ENCODE results near the gene PHF2.

The PHF2 gene

GRCh38 chr9:93568169-93568568, 8.2 kb upstream of the PHF2 start:
- no peak for DNase-seq (ENCODE audit: low read depth in 2 of 2)

- DNase-seq (ENCODE audit: low read depth in 2 of 2): no peak
Observed at GRCh38 chr9:93569621-93570174, 6.7 kb upstream of the PHF2 start.

- no peak for DNase-seq (ENCODE audit: low read depth in 2 of 2)
Observed at GRCh38 chr9:93572221-93572620, 4.2 kb upstream of the PHF2 start.

GRCh38 chr9:93572636-93573515, 3.5 kb upstream of the PHF2 start:
- no peak for DNase-seq (ENCODE audit: low read depth in 2 of 2)

GRCh38 chr9:93573516-93573828, 2.9 kb upstream of the PHF2 start:
- DNase-seq (ENCODE audit: low read depth in 2 of 2): no peak

- no peak for DNase-seq (ENCODE audit: low read depth in 2 of 2)
Observed at GRCh38 chr9:93574091-93574899, 2.1 kb upstream of the PHF2 start.

- no peak for DNase-seq (ENCODE audit: low read depth in 2 of 2)
Observed at GRCh38 chr9:93574900-93575795, 1.2 kb upstream of the PHF2 start.

GRCh38 chr9:93575796-93576257, 557 bp upstream of the PHF2 start:
- peak in 1 of 2 donors; percentile 38 for DNase-seq (ENCODE audit: low read depth in 2 of 2)

- no peak for DNase-seq (ENCODE audit: low read depth in 2 of 2)
Observed at GRCh38 chr9:93577078-93577974, 942 bp downstream of the PHF2 start.

GRCh38 chr9:93577975-93578682, 1.7 kb downstream of the PHF2 start:
- no peak for DNase-seq (ENCODE audit: low read depth in 2 of 2)

GRCh38 chr9:93578844-93579243, 2.5 kb downstream of the PHF2 start:
- no peak for DNase-seq (ENCODE audit: low read depth in 2 of 2)

- no peak for DNase-seq (ENCODE audit: low read depth in 2 of 2)
Observed at GRCh38 chr9:93579711-93580516, 3.5 kb downstream of the PHF2 start.

- no peak for DNase-seq (ENCODE audit: low read depth in 2 of 2)
Observed at GRCh38 chr9:93580654-93581380, 4.4 kb downstream of the PHF2 start.

GRCh38 chr9:93582115-93582514, 5.7 kb downstream of the PHF2 start:
- DNase-seq (ENCODE audit: low read depth in 2 of 2): no peak

- no peak for DNase-seq (ENCODE audit: low read depth in 2 of 2)
Observed at GRCh38 chr9:93582550-93582949, 6.2 kb downstream of the PHF2 start.

- DNase-seq (ENCODE audit: low read depth in 2 of 2): no peak
Observed at GRCh38 chr9:93585259-93585658, 8.9 kb downstream of the PHF2 start.

GRCh38 chr9:93585695-93586094, 9.3 kb downstream of the PHF2 start:
- DNase-seq (ENCODE audit: low read depth in 2 of 2): no peak

GRCh38 chr9:93586290-93587057, 10.1 kb downstream of the PHF2 start:
- no peak for DNase-seq (ENCODE audit: low read depth in 2 of 2)
